HepG2 (cell line): ENCODE measurements around the gene GDPGP1. TPM values are rescaled to one million over a fixed set of nuclear protein-coding genes. Genes with fewer than 3 reads are reported as not detected.

Experiments
- EEA1 ChIP-seq: sonication (generic); formaldehyde crosslinking; IDR thresholded peaks from 2 replicates; pipeline ENCODE4 v1.5.1; 2020; ENCODE audit warnings: mild to moderate bottlenecking, missing genetic modification reagents, borderline replicate concordance
- FOXJ3 ChIP-seq: sonication (generic); formaldehyde crosslinking; IDR thresholded peaks from 2 replicates; pipeline ENCODE4 v1.4.0; 2020; ENCODE audit warnings: missing genetic modification reagents, mild to moderate bottlenecking, borderline replicate concordance
- MIER2 ChIP-seq: IDR thresholded peaks from 2 replicates; pipeline ENCODE4 v1.6.1; 2016; ENCODE audit warnings: missing biosample characterization, missing genetic modification reagents
- NCOA2 ChIP-seq: sonication (generic); formaldehyde crosslinking; IDR thresholded peaks from 2 replicates; pipeline ENCODE4 v1.8.0; 2022; ENCODE audit warnings: inconsistent platforms
- SP5 ChIP-seq: IDR thresholded peaks from 2 replicates; pipeline ENCODE4 v1.6.1; 2016; ENCODE audit warnings: low read depth, borderline replicate concordance
- YY1 ChIP-seq: IDR thresholded peaks from 2 replicates; pipeline ENCODE4 v1.6.1; 2011; ENCODE audit warnings: low read length, low read depth, moderate library complexity, mild to moderate bottlenecking; ENCODE audit not compliant: insufficient read depth, insufficient replicate concordance
- ZNF768 ChIP-seq: sonication (generic); formaldehyde crosslinking; IDR thresholded peaks from 2 replicates; pipeline ENCODE4 v1.4.0; 2020; ENCODE audit warnings: missing genetic modification reagents
- ZSCAN30 ChIP-seq: sonication (generic); formaldehyde crosslinking; IDR thresholded peaks from 2 replicates; pipeline ENCODE4 v1.5.0; 2020; ENCODE audit warnings: mild to moderate bottlenecking, missing genetic modification reagents
- polyA plus RNA-seq, 8 experiments: library from polyadenylated mRNA; depleted of rRNA in 3 of 8; stranded (reverse) in 7 of 8; unstranded in 1 of 8; fragments of >200 nt; fragmentation: Illumina TruSeq in 4 of 8; extraction: Trizol in 4 of 8; gene quantifications; 2 replicates each; pipeline versions ENCODE4 v1.2.1 to v1.2.3, GENCODE V29; 2011 to 2016; ENCODE audit warnings: low read depth in 4 of 8, missing spikeins in 1 of 8, mixed read lengths in 1 of 8; ENCODE audit not compliant: insufficient read depth in 1 of 8
- total RNA-seq, 5 experiments: library from RNA; depleted of rRNA; stranded (reverse); fragments of >200 nt; fragmentation: Illumina TruSeq; extraction: Trizol; gene quantifications; 2 replicates each; pipeline ENCODE4 v1.2.3, GENCODE V29; 2016; ENCODE audit warnings: low read depth in 1 of 5
- TF ChIP-seq, protein P1 (sequence below): sonication (generic); formaldehyde crosslinking; IDR thresholded peaks from 2 replicates; pipeline ENCODE4 v1.4.0; 2020; ENCODE audit warnings: mild to moderate bottlenecking, missing genetic modification reagents
- TF ChIP-seq, protein P2 (sequence below): IDR thresholded peaks from 2 replicates; pipeline ENCODE4 v1.6.1; 2016; ENCODE audit warnings: mild to moderate bottlenecking
- TF ChIP-seq, protein P3 (sequence below): sonication (generic); formaldehyde crosslinking; conservative IDR thresholded peaks from 2 replicates; pipeline ENCODE4 v1.5.0; 2020; ENCODE audit warnings: missing genetic modification reagents
- TF ChIP-seq, protein P4 (sequence below): sonication (generic); formaldehyde crosslinking; IDR thresholded peaks from 2 replicates; pipeline ENCODE4 v1.4.0; 2020; ENCODE audit warnings: mild to moderate bottlenecking, missing genetic modification reagents
- TF ChIP-seq, protein P5 (sequence below): sonication (generic); formaldehyde crosslinking; IDR thresholded peaks from 2 replicates; pipeline ENCODE4 v1.4.0; 2020; ENCODE audit warnings: mild to moderate bottlenecking, low read depth, missing genetic modification reagents
- TF ChIP-seq, protein P6 (sequence below): fragments of 450-650 bp; IDR thresholded peaks from 2 replicates; pipeline ENCODE4 v1.6.1; 2016

The GDPGP1 gene
- total and polyA plus RNA-seq, 2 of the 13 experiments (the other 11 are each of a cell fraction or from before 2014, with no cell fraction given): 1.5 to 4.3 TPM

DNA sequence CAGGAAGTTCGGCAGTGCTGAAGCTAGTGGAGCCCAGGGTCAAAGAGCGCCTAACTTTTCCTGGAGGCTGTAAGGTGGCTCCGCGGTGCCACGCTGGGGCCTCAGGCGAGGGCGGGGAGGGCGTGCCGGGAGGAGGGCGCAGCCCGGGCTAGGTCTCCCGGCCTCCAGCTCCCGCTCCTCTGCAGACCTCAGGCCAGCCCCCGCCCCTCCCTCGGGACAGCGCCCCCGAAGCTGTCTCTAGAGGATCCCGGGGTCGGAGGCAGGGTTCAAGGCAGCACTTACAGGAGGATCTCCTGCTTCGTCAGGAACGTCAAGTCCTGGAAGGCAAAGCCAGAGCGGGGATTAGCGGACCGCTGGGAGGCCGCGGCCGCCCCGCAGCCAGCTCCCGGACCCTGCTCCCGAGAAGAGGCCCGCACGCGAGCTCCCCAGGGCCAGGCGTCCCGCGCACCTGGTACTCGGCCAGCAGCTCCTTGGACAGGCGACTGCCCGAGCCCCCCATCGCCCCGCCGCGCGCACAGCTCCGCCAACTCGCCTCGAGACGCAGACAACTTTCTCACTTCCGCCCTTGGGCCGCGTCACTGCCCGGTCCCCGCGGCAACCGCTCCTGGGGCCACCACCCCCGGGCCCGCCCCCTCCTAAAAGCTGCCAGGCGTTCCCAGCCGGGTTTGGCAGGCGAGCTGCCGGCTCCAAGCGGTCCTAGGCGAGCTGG lies 468 bp upstream of the GDPGP1 start, which contains the start of gene CIB1 (continued):
- TF ChIP-seq, protein P1, sequence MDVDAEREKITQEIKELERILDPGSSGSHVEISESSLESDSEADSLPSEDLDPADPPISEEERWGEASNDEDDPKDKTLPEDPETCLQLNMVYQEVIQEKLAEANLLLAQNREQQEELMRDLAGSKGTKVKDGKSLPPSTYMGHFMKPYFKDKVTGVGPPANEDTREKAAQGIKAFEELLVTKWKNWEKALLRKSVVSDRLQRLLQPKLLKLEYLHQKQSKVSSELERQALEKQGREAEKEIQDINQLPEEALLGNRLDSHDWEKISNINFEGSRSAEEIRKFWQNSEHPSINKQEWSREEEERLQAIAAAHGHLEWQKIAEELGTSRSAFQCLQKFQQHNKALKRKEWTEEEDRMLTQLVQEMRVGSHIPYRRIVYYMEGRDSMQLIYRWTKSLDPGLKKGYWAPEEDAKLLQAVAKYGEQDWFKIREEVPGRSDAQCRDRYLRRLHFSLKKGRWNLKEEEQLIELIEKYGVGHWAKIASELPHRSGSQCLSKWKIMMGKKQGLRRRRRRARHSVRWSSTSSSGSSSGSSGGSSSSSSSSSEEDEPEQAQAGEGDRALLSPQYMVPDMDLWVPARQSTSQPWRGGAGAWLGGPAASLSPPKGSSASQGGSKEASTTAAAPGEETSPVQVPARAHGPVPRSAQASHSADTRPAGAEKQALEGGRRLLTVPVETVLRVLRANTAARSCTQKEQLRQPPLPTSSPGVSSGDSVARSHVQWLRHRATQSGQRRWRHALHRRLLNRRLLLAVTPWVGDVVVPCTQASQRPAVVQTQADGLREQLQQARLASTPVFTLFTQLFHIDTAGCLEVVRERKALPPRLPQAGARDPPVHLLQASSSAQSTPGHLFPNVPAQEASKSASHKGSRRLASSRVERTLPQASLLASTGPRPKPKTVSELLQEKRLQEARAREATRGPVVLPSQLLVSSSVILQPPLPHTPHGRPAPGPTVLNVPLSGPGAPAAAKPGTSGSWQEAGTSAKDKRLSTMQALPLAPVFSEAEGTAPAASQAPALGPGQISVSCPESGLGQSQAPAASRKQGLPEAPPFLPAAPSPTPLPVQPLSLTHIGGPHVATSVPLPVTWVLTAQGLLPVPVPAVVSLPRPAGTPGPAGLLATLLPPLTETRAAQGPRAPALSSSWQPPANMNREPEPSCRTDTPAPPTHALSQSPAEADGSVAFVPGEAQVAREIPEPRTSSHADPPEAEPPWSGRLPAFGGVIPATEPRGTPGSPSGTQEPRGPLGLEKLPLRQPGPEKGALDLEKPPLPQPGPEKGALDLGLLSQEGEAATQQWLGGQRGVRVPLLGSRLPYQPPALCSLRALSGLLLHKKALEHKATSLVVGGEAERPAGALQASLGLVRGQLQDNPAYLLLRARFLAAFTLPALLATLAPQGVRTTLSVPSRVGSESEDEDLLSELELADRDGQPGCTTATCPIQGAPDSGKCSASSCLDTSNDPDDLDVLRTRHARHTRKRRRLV: no peak
- TF ChIP-seq, protein P2, sequence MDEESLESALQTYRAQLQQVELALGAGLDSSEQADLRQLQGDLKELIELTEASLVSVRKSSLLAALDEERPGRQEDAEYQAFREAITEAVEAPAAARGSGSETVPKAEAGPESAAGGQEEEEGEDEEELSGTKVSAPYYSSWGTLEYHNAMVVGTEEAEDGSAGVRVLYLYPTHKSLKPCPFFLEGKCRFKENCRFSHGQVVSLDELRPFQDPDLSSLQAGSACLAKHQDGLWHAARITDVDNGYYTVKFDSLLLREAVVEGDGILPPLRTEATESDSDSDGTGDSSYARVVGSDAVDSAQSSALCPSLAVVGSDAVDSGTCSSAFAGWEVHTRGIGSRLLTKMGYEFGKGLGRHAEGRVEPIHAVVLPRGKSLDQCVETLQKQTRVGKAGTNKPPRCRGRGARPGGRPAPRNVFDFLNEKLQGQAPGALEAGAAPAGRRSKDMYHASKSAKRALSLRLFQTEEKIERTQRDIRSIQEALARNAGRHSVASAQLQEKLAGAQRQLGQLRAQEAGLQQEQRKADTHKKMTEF (CRISPR knock-in tag): peak; percentile 86
- TF ChIP-seq MIER2 (no peak), SP5 (CRISPR knock-in tag) (peak; percentile 32), EEA1 (CRISPR knock-in tag) (peak; percentile 18; the same call in 1 of the 2 replicates), ZSCAN30 (CRISPR knock-in tag) (no peak), YY1 (peak; percentile 37), NCOA2 (CRISPR knock-in tag) (no peak), ZNF768 (CRISPR knock-in tag) (no peak; the same call in 1 of the 2 replicates), FOXJ3 (CRISPR knock-in tag) (no peak)
- TF ChIP-seq, protein P3, sequence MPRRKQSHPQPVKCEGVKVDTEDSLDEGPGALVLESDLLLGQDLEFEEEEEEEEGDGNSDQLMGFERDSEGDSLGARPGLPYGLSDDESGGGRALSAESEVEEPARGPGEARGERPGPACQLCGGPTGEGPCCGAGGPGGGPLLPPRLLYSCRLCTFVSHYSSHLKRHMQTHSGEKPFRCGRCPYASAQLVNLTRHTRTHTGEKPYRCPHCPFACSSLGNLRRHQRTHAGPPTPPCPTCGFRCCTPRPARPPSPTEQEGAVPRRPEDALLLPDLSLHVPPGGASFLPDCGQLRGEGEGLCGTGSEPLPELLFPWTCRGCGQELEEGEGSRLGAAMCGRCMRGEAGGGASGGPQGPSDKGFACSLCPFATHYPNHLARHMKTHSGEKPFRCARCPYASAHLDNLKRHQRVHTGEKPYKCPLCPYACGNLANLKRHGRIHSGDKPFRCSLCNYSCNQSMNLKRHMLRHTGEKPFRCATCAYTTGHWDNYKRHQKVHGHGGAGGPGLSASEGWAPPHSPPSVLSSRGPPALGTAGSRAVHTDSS (CRISPR knock-in tag): no peak
- TF ChIP-seq, protein P4, sequence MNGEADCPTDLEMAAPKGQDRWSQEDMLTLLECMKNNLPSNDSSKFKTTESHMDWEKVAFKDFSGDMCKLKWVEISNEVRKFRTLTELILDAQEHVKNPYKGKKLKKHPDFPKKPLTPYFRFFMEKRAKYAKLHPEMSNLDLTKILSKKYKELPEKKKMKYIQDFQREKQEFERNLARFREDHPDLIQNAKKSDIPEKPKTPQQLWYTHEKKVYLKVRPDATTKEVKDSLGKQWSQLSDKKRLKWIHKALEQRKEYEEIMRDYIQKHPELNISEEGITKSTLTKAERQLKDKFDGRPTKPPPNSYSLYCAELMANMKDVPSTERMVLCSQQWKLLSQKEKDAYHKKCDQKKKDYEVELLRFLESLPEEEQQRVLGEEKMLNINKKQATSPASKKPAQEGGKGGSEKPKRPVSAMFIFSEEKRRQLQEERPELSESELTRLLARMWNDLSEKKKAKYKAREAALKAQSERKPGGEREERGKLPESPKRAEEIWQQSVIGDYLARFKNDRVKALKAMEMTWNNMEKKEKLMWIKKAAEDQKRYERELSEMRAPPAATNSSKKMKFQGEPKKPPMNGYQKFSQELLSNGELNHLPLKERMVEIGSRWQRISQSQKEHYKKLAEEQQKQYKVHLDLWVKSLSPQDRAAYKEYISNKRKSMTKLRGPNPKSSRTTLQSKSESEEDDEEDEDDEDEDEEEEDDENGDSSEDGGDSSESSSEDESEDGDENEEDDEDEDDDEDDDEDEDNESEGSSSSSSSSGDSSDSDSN (CRISPR knock-in tag): peak; percentile 80
- TF ChIP-seq, protein P5, sequence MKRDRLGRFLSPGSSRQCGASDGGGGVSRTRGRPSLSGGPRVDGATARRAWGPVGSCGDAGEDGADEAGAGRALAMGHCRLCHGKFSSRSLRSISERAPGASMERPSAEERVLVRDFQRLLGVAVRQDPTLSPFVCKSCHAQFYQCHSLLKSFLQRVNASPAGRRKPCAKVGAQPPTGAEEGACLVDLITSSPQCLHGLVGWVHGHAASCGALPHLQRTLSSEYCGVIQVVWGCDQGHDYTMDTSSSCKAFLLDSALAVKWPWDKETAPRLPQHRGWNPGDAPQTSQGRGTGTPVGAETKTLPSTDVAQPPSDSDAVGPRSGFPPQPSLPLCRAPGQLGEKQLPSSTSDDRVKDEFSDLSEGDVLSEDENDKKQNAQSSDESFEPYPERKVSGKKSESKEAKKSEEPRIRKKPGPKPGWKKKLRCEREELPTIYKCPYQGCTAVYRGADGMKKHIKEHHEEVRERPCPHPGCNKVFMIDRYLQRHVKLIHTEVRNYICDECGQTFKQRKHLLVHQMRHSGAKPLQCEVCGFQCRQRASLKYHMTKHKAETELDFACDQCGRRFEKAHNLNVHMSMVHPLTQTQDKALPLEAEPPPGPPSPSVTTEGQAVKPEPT (CRISPR knock-in tag): 0 out of 2 replicates have a peak, but pooled peaks have one; percentile 31
- TF ChIP-seq, protein P6, sequence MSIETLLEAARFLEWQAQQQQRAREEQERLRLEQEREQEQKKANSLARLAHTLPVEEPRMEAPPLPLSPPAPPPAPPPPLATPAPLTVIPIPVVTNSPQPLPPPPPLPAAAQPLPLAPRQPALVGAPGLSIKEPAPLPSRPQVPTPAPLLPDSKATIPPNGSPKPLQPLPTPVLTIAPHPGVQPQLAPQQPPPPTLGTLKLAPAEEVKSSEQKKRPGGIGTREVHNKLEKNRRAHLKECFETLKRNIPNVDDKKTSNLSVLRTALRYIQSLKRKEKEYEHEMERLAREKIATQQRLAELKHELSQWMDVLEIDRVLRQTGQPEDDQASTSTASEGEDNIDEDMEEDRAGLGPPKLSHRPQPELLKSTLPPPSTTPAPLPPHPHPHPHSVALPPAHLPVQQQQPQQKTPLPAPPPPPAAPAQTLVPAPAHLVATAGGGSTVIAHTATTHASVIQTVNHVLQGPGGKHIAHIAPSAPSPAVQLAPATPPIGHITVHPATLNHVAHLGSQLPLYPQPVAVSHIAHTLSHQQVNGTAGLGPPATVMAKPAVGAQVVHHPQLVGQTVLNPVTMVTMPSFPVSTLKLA: no peak
